ENCODE results near the gene NLRP14.
A peak's percentile ranks its signal among the peaks of the same experiment; 100 is the strongest.

The NLRP14 gene

DNA sequence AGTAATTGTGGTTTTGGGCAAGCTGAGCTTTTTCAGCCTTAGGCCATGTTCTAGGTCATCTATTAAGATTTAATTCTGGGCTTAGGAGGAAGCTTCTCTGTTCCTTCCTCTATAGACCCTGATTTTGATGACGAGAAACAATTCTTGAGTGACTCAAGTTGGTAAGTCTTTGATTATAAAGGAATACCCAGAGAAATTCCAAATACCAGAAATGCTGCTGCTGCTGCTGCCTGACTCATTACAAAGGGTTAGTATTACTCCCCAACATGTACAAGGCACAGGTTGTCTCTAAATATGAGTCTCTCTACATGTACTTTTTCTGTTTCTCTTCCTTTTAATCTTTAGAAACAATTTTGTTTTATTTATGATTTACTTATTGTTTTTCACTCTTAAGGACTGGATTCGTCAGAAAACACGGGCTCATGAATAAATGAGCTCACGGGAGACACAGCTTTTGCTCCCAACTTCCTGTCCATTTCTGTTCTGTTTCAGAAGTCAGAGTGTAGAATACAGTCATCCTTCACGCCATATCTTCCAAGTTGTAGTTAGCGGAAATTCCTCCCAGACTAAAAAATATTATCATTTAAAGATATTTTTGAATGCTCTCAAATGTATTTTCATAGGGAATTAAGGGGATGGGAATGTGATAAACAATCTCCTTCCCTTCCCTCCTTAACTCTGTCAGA, 36.7 kb downstream of the NLRP14 start:
- DNase-seq = no peak

DNA sequence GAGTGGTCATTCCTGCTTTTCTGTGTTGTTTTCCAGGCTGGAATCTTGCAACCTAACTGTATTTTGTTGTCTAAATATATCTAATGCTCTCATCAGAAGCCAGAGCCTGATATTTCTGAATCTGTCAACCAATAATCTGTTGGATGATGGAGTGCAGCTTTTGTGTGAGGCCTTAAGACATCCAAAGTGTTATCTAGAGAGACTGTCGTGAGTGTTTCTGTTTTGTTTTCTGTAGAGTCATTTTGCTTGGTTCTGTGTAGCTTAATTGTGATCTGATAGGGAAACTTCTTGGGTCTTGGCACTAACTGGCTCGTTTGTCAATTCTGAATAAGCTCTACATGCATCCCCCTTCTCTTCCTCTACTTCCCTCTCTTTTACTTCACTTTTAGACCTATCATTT, 37.4 kb downstream of the NLRP14 start:
- DNase-seq = no peak

DNA sequence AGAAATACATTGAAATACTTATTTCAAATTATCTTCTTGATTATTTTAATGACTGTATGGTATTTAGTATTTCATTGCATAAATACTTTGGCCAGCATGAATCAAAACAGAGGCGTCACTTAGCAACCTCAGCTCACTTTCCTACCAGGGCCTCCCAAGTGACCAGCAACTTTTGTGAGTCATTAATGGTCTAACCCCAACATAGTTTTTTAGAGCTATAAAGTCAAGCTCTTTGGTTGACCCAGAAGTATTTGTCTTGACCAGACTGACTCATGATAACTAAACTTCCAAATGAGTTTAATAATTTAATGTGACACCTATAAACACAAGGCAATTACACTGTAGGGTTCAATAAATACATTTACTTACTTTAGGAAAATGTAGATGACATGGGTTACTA, 40.6 kb downstream of the NLRP14 start:
- DNase-seq = no peak

DNA sequence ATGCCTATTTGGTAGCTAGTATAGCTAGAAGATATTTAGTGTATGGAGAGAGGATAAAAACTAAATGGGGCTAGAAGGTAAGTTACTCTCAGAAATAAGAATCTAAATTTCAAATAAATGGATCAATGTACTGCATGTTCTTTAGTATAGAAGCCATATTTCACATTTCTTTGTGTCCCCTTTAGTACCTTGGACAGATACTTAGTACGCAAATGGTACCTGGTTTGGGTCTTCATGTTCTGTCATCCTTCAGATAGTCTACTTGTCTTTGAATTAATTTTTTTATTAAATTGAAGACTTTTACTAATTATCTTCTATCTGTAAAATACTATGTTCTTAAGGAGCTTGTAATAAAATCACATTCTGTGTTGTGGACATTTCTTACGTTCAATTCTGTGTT, 42.3 kb downstream of the NLRP14 start:
- no peak for DNase-seq

DNA sequence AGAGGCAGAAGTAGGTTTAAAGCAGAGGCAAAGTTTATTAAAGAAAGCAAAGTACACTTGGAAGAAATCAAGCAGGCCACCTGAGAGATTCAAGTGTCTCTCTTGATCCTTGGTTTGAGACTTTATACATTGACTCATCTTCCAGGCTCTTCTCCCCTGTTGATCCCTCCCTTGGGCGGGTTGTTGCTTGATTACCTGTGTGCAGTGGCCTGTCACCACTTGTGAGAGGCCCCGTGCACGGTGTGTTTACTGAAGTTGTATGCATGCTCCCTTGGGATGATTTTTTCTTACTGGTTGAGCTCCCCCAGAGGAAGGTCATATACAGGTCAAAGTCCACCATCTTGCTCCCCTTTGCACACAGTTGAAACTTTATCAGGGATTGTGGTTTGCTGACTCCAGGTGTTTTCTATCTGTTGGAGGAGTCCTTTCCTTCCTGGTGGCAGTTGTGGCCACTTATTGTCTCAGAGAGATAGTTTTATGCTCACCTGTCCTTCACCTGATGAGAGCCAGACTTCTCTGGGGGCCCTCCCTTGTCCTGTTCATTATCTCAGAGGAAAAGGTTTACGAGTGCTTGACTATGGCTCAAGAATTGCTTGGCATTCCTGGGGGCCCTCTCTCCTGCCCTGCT, 52.2 kb downstream of the NLRP14 start:
- DNase-seq = peak; percentile 63

DNA sequence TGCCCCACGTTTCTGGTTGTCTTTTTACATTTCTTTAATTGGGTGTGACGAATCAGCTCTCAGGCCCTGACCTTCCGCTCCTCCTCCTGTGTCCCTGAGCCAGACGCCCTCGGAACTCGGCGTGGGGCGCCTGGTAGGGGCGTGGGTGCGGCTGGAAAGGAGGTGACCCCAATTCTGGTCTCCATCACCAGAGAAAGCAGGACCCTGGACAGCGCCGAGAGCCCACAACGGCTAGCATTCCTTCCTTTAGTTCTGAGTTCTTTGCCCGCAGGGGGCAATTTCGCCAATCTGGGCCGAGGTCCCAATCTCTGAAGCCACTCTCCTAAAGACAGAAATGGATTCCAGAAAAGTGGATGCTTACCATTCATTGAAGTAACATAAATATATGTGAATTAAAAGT, 56.8 kb downstream of the NLRP14 start:
- DNase-seq = no peak

DNA sequence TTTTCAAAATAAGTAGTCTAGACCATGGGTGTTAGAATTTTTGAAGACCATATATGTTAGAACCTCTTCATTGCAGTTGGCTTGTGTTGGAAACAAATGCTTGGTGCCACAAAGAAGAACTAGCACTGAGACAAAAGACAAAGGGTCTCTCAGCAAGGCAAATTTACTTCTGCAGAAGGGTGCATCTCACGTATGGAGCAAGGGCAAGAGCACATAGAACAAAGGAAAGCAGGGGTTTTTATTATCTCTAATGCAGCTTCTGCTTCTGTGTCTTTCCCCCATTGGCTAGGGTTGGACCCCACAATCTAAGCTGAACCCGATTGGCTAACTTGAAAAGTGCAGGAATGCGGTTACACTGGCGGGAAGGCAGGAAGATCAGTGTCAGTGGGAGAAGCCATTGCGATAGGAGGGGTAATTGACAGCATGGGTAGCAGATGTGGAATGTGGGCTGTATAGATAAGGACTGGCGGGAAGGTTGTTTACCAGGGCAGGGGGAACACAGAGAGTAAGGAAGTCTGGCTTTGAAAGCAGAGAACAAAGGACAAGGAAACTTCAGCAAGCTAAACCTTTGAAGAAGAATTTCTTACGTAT, 59.4 kb downstream of the NLRP14 start:
- no peak for DNase-seq

DNA sequence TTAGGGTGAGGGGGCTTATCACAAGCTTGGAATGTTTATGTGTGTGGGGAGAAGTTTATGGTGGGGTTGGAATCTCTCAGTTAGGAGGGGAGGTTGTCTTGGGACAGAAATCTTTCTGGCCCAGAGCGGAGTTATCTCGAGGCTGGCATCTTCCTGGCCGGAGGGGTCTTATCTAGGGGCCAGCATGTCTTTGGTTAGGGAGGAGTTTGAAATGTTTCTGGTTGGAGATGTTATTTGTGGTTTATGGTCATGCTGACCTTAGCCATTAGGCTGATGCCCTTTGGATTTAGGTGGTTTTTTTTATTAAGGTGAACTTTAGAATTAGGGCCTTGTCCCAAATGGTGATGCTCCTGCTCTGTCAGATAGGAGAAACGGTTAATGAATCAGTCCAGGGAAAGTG, 60.6 kb downstream of the NLRP14 start:
- no peak for DNase-seq

DNA sequence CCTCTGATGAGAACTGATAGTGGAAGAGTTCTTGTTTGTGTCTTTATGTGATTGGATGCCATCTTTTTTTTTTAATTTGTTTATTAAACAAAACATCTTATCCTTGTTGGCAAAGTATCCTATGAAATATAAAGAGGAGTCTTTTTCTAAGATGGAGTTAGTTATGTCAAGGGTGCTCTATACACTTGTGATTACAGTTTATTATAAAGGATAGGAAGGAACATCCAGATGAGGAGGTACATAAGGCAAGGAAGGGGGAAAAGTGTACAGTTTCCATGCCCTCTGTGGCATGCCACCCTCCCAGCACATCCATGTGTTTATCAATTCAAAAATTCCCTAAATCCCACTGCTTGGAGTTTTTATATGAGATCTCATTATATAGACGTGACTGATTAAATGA, 61.2 kb downstream of the NLRP14 start:
- no peak for DNase-seq

DNA sequence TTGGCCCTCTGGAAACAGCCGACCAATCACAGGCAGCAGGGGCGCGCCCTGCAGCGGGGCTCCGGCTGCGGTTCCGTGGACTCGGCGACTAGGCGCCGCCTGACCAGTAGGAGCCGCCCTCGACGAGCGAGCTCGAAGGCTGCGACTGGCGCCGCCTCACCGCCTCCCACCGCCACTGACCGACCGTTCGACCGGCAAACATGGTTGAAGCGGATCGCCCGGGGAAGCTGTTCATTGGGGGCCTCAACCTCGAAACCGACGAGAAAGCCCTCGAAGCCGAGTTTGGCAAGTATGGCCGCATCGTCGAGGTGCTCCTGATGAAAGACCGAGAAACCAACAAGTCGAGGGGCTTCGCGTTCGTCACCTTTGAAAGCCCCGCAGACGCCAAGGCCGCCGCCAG, 68.6 kb downstream of the NLRP14 start, which contains the start of gene RBMXL2:
RBMXL2 (plus strand) TSS at position 78 of the 400 bp plus-strand sequence; CDS start at position 201, 123 bp downstream.
- no peak for DNase-seq

DNA sequence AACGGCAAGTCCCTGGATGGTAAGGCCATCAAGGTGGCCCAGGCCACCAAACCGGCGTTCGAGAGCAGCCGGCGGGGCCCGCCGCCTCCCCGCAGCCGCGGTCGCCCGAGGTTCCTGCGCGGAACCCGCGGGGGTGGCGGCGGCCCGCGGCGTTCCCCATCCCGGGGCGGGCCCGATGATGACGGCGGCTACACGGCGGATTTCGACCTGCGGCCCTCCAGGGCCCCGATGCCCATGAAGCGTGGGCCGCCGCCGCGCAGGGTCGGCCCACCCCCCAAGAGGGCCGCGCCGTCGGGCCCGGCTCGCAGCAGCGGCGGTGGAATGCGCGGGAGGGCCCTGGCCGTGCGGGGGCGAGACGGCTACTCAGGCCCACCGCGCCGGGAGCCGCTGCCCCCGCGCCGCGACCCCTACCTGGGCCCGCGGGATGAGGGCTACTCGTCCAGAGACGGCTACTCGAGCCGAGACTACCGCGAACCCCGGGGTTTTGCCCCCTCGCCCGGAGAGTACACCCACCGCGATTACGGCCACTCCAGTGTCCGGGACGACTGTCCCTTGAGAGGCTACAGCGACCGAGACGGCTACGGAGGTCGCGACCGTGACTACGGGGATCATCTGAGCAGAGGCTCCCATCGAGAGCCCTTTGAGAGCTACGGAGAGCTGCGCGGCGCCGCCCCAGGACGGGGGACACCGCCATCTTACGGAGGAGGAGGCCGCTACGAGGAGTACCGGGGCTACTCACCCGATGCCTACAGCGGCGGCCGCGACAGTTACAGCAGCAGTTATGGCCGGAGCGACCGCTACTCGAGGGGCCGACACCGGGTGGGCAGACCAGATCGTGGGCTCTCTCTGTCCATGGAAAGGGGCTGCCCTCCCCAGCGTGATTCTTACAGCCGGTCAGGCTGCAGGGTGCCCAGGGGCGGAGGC, 69.3 kb downstream of the NLRP14 start:
- no peak for DNase-seq

DNA sequence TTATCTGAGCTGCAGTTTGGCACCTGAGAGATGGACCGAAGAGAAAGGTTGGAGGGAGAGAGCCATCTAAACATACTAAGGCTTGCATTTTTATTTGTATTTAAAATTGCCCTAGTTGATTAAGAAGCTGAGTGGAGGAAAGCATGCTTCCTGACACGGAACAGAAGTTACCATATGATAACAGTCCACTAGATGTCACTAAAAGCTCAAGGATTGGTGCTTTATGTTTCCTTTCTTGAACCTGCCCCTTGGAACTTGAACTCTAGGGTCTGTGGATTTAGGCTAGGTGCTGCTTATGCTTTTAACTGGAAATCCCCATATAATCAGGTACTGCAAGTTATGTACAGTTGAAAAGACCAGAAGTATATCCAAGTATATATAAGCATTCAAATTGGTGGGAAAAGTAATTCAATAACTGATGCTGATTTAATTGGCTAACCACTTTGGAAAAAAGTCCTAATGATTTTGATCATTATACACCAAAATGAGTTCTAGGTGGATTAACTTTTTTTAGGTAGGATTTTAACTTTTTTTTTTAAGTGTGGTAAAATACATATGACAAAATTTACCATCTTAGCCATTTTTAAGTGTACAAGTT, 78.1 kb downstream of the NLRP14 start:
- DNase-seq = peak; percentile 39

DNA sequence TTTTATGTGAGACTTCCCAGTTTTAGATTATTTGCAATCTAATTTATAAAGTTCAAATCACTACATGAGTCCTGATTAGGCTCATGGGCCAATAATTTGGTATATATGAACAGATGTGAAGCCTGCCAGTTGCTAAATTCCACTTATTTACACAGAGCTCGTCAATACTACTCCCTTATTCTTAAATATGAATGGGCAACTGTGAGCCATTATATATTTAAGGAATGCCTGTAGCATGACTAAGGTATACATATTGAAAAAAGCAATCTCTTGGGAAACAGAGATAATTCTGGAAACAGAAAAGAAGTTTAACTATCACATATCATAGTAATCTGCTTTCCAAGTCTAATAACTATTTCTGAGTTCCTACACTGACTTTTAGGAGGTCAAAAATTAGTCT, 95.5 kb downstream of the NLRP14 start:
- no peak for DNase-seq

DNA sequence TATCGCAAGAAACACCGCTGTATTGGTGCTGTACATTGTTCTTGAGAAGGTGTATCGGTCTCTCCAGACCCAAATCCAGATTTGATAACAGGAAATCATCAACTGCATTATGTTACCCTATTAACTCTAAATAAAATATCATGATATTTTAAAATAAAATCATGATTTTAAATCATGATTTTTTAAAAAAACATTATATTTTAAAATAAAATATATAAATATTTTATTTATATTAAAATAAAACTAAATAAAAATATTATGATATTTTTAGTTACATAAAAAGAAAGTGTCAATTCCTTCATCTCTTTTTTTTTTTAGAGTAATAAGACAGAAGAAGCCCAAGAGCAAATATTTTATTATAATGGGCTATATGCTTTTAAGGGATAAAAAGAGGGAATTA, 96.1 kb downstream of the NLRP14 start:
- DNase-seq = no peak

Measured in RPMI8226 (cell line).